A673 (cell line): ENCODE data around the gene RBBP9. TPM values are rescaled to one million over a fixed set of nuclear protein-coding genes. Genes with fewer than 3 reads are reported as not detected.

Experiments used
- BruUV-seq: library from RNA; stranded (reverse); fragments of 400-500 nt; replicated peaks from 2 replicates; lab custom pipeline; 2021; lab: Mats Ljungman, UMichigan
- CTCF ChIA-PET: fragments of 300-600 bp; sonication (Branson Sonifier 250); formaldehyde crosslinking; loops from one replicate; lab custom pipeline; 2022; ENCODE audit warnings: antibody characterized with exemption; lab: Charles Lee
- POLR2A ChIA-PET: fragments of 300-600 bp; sonication (Branson Sonifier 250); formaldehyde crosslinking; loops from one replicate; lab custom pipeline; 2022; ENCODE audit warnings: antibody characterized with exemption; ENCODE audit not compliant: low non-redundant PET; lab: Charles Lee
- DNase-seq: peaks from one replicate; pipeline ENCODE4 v3.0.0-alpha.2; 2015; ENCODE audit warnings: low spot score
- H3K27ac ChIP-seq: fragments of 200-600 bp; sonication (generic); 2 replicates; pipeline ENCODE4 v1.5.1; 2016; ENCODE audit warnings: mixed run types, low read depth, mild to moderate bottlenecking, mixed read lengths, antibody characterized with exemption, low read length; ENCODE audit not compliant: poor library complexity, severe bottlenecking
- H3K27me3 ChIP-seq: fragments of 200-600 bp; sonication (generic); replicated peaks from 2 replicates; pipeline ENCODE4 v1.6.1; 2017; ENCODE audit warnings: mixed run types, low read depth, mild to moderate bottlenecking, mixed read lengths, antibody characterized with exemption, low read length; ENCODE audit not compliant: insufficient read depth, poor library complexity
- H3K36me3 ChIP-seq: fragments of 200-600 bp; sonication (generic); 2 replicates; pipeline ENCODE4 v1.6.1; 2016; ENCODE audit warnings: mixed run types, mild to moderate bottlenecking, mixed read lengths, antibody characterized with exemption, low read length; ENCODE audit not compliant: insufficient read depth, poor library complexity, severe bottlenecking
- H3K4me1 ChIP-seq: fragments of 200-600 bp; sonication (generic); 2 replicates; pipeline ENCODE4 v1.6.1; 2017; ENCODE audit warnings: mixed run types, mild to moderate bottlenecking, mixed read lengths, antibody characterized with exemption, low read length; ENCODE audit not compliant: insufficient read depth, poor library complexity, severe bottlenecking
- H3K4me3 ChIP-seq: fragments of 200-600 bp; sonication (generic); 2 replicates; pipeline ENCODE4 v1.5.1; 2016; ENCODE audit warnings: low read depth, mixed run types, mild to moderate bottlenecking, mixed read lengths, low read length; ENCODE audit not compliant: poor library complexity, severe bottlenecking
- H3K9me3 ChIP-seq: fragments of 200-600 bp; sonication (generic); 2 replicates; pipeline ENCODE4 v1.6.1; 2016; ENCODE audit warnings: mixed run types, low read depth, mild to moderate bottlenecking, mixed read lengths, antibody characterized with exemption, low read length; ENCODE audit not compliant: poor library complexity, severe bottlenecking
- EZH2 ChIP-seq: fragments of 200-600 bp; sonication (generic); IDR thresholded peaks from 2 replicates; pipeline ENCODE4 v1.6.1; 2017; ENCODE audit warnings: borderline replicate concordance, low read depth, mild to moderate bottlenecking, mixed read lengths, antibody characterized with exemption, low read length; ENCODE audit not compliant: poor library complexity, severe bottlenecking
- intact Hi-C: fragments of 100-400 bp; cut with micrococcal nuclease; formaldehyde crosslinking; loops from one replicate; pipeline ENCODE4 v1.10.0; 2022; ENCODE audit not compliant: unreplicated experiment
- total RNA-seq: library from RNA; stranded (reverse); gene quantifications from 2 replicates; pipeline ENCODE4 v1.2.3, GENCODE V29; 2021
- TF ChIP-seq, protein P1 (sequence below): fragments of 300-800, 200-600 bp; sonication (generic); conservative IDR thresholded peaks from 2 replicates; pipeline ENCODE4 v1.5.1; 2017; ENCODE audit warnings: low read depth, mild to moderate bottlenecking, antibody characterized with exemption, low read length, moderate library complexity, mixed read lengths

The RBBP9 gene
- total RNA-seq, 1 experiment from 2014 or later = 20.1 TPM

DNA sequence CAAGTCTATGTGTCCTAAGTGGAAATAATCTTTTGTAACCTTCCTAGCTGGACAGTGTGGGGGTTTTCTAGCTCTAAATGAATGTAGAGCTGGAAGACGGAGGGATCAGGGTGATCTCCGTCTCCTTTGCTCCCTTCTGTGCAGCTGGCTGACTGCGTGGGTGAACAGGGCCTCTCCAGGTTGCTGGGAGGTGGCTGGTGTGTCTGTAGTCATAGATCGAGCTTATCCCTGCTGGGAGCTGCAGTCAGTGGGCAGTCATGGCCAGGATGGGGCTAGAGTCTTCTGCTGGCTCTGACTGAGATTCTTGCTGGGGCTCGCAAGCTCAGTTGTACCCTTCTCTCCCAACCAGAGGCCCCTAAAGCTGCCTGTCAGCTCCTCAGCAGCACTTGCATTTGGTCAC is 17.1 kb upstream of the RBBP9 start:
- ChIA-PET CTCF (no interaction called here), POLR2A (no interaction called here)
- Histone ChIP-seq H3K36me3 (peaks cover 42% of the 10 kb centered on the region), H3K27me3 (no peaks in the 10 kb centered on the region), H3K9me3 (no peaks in the 10 kb centered on the region), H3K27ac (no peak overlapping the region), H3K4me1 (no peaks in the 10 kb centered on the region), H3K4me3 (no peak overlapping the region)
- intact Hi-C loops = no loop called here
- TF ChIP-seq, protein P1, sequence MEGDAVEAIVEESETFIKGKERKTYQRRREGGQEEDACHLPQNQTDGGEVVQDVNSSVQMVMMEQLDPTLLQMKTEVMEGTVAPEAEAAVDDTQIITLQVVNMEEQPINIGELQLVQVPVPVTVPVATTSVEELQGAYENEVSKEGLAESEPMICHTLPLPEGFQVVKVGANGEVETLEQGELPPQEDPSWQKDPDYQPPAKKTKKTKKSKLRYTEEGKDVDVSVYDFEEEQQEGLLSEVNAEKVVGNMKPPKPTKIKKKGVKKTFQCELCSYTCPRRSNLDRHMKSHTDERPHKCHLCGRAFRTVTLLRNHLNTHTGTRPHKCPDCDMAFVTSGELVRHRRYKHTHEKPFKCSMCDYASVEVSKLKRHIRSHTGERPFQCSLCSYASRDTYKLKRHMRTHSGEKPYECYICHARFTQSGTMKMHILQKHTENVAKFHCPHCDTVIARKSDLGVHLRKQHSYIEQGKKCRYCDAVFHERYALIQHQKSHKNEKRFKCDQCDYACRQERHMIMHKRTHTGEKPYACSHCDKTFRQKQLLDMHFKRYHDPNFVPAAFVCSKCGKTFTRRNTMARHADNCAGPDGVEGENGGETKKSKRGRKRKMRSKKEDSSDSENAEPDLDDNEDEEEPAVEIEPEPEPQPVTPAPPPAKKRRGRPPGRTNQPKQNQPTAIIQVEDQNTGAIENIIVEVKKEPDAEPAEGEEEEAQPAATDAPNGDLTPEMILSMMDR = no peak
- TF ChIP-seq EZH2 = no peak
- no peak for DNase-seq
- no TSS peak for BruUV-seq

DNA sequence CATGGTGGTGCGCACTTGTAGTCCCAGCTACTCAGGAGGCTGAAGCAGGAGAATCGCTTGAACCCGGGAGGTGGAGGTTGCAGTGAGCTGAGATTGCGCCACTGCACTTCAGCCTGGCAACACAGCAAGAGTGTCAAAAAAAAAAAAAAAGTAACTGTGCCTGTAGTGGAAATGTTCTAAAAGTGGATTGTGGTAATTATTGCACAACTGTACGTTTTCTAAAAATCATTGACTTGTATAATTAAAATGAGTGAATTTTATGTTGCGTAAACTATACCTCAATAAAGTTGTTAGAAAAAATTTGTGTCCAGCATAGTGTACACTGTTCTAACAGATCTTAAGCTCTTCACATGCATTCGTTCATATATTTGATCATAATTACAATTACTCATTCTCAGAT is 16.2 kb upstream of the RBBP9 start:
- no TSS peak for BruUV-seq
- Histone ChIP-seq H3K27ac (no peak overlapping the region), H3K27me3 (no peaks in the 10 kb centered on the region), H3K9me3 (no peaks in the 10 kb centered on the region), H3K4me1 (no peaks in the 10 kb centered on the region), H3K4me3 (no peak overlapping the region), H3K36me3 (peaks cover 42% of the 10 kb centered on the region)
- TF ChIP-seq EZH2 = no peak
- TF ChIP-seq, protein P1 = no peak
- CTCF ChIA-PET = no interaction called here
- intact Hi-C loops = no loop called here
- POLR2A ChIA-PET = no interaction called here
- no peak for DNase-seq

DNA sequence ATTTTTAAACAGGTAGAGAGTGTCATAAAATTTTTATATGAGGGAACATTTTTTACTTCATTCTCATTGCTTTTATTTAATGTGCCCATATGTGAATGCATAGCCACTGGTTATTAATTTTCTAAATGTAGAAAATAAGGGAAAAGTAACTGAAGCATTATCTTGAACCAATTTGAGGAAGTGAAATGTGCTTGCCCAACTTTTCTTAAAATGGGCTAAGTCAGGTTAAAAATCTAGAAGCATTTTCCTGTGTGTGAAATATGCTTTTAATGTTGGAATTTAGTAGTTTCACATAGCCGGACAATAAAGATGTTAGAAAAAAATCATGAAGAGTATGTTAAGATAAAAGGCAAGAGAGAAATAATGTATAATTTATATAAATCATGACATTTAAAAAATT is 14.5 kb upstream of the RBBP9 start:
- no TSS peak for BruUV-seq
- intact Hi-C loops = no loop called here
- H3K27me3 ChIP-seq = no peaks in the 10 kb centered on the region
- POLR2A ChIA-PET = no interaction called here
- CTCF ChIA-PET = no interaction called here
- H3K9me3 ChIP-seq = no peaks in the 10 kb centered on the region
- H3K4me1 ChIP-seq = peaks cover 6% of the 10 kb centered on the region
- TF ChIP-seq, protein P1 = no peak
- TF ChIP-seq EZH2 = no peak
- no peak for DNase-seq
- peaks cover 42% of the 10 kb centered on the region for H3K36me3 ChIP-seq
- H3K4me3 ChIP-seq = no peak overlapping the region
- no peak overlapping the region for H3K27ac ChIP-seq
